Heart right ventricle (tissue), 16 donors: ENCODE results near the gene RHOV. TPM values are rescaled to one million over a fixed set of nuclear protein-coding genes. Genes with fewer than 3 reads are reported as not detected.

Source experiments
- ATAC-seq, 8 donors: fragments of 200-7000 bp; cut with Tn5 transposase; one replicate each; pipeline ENCODE4 v1.9.1; 2020; ENCODE audit warnings: mild to moderate bottlenecking in 8 of 8, moderate library complexity in 8 of 8, moderate number of reproducible peaks in 1 of 8
- DNase-seq, 2 donors: peaks; one replicate each; pipeline ENCODE4 v3.0.0-alpha.2; 2020
- H3K27ac ChIP-seq, 10 donors: fragments of 200-600 bp; sonication (generic) in 2 of 10; one replicate each; pipeline versions ENCODE4 v1.5.0 to v1.8.0; 2020 to 2022; ENCODE audit warnings: mild to moderate bottlenecking in 3 of 10
- H3K27me3 ChIP-seq, 7 donors: fragments of 200-600 bp; one replicate each; pipeline ENCODE4 v1.8.0; 2021 to 2022; ENCODE audit warnings: mild to moderate bottlenecking in 2 of 7
- H3K36me3 ChIP-seq, 9 donors: fragments of 200-600 bp; sonication (generic) in 1 of 9; one replicate each; pipeline versions ENCODE4 v1.5.0 to v1.8.0; 2020 to 2022; ENCODE audit warnings: mild to moderate bottlenecking in 2 of 9
- H3K4me1 ChIP-seq, 9 donors: fragments of 200-600 bp; sonication (generic) in 1 of 9; one replicate each; pipeline versions ENCODE4 v1.5.0 to v1.8.0; 2020 to 2022; ENCODE audit warnings: mild to moderate bottlenecking in 4 of 9
- H3K4me3 ChIP-seq, 10 donors: fragments of 200-600 bp; sonication (generic) in 2 of 10; one replicate each; pipeline versions ENCODE4 v1.5.0 to v1.8.0; 2020 to 2022; ENCODE audit warnings: mild to moderate bottlenecking in 7 of 10, moderate library complexity in 2 of 10
- H3K9me3 ChIP-seq, 11 donors: fragments of 200-600 bp in 10 of 11; sonication (generic) in 2 of 11; one replicate each; pipeline versions ENCODE4 v1.5.0 to v1.8.0; 2013 to 2022; ENCODE audit warnings: mild to moderate bottlenecking in 2 of 11, control low read depth in 1 of 11, moderate library complexity in 1 of 11
- WGBS, 2 donors: extraction: QIAGEN DNeasy Blood & Tissue Kit; methylation state at CpG; one replicate each; pipeline ENCODE4 v1.1.7; 2013; ENCODE audit warnings: inconsistent platforms in 1 of 2; 5-methylcytosine and 5-hydroxymethylcytosine counted together
- intact Hi-C, 10 donors: fragments of 100-400 bp; cut with DNase I; formaldehyde crosslinking; loops; one replicate each; pipeline versions ENCODE4 v1.11.1 to v1.14.2; 2022
- polyA plus RNA-seq, 2 donors: library from polyadenylated mRNA; stranded (reverse); fragments of 200-250 nt; gene quantifications; one replicate each; pipeline ENCODE4 v1.2.3, GENCODE V29; 2013
- total RNA-seq, 10 donors: library from RNA; stranded (reverse); fragmentation: NEBNext Ultra II Directional in 3 of 10; extraction: Animal tissue kit (Norgen Biotek cat#: 25700) in 3 of 10; gene quantifications; one replicate each; pipeline versions ENCODE4 v1.2.1 to v1.2.4, GENCODE V29; 2021 to 2023
- TF ChIP-seq, protein P1 (sequence below), 9 donors: fragments of 200-600 bp; sonication (generic) in 2 of 9; IDR thresholded peaks; one replicate each; pipeline versions ENCODE4 v1.5.0 to v1.8.0; 2021 to 2022; ENCODE audit warnings: antibody characterized with exemption in 9 of 9, mild to moderate bottlenecking in 5 of 9, moderate library complexity in 1 of 9
- donor health status: Arrhythmogenic right ventricular cardiomyopathy.
- donor health status: ischemic (EF 13 %, LVEDD 7.1; RV severe dilation, severe dysfunction).
- donor health status: healthy with polysubstance abuse.
- donor health status: DM: no; HTN: yes; CAD: no.
- donor health status: DM: no; HTN: no; CAD: no.
- donor health status: ischemic (EF 25% LVEDD 6.9; RV normal size, moderate dysfunction).
- donor health status: ischemic (EF 25% LVEDD 5.7; RV mildly dilated, moderate dysfunction).
- donor health status: healthy.
- donor health status: DM: yes; HTN: yes; CAD: no.
- donor health status: Ischemic cardiomyopathy.
- donor health status: ischemic (EF 35%, LVEDD 5.7; RV mildly dilated, moderate dysfunction).
- donor health status: nonischemic (EF 11% LVEDD 7.7; RV severe dilation, severe dysfunction).
- donor health status: DM: yes; HTN: yes; CAD: no.
- donor health status: PGD.
- donor health status: ischemic (EF 29% LVEDD 5.4; RV normal size, mild dysfunction).
- donor health status: nonischemic (EF 23%, LVEDD 6.1; RV moderate dilation, normal function).

RHOV gene
- total and polyA plus RNA-seq, 12 donors = 0.03 TPM; not detected in 11

DNA sequence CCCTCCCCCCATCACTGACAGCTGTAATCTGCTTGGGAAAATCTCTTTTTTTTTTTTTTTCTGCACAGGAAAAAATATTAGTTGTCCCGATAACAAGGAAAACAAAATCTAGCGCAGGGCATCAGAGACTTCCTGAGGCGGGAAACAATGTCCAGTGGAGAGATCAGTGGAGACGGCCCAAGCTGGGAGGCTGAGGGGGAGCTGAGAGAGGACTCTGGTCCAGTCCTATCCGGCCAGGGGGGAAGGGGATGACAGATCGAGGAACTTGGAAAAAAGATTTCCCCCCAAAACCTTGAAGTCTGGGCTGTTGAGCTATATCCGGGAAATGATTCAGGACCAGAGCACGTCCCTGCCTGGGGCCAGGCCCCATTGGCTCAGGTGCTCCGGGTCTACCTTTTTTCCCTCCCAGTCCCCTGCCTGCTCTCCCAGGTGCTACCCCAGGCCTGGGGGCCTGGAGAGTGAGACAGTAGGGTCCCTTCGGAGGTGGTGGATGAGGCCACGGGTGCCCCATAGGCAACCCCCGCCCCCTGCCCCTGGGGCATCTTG, 41.2 kb upstream of the RHOV start:
- H3K27ac ChIP-seq = peak overlapping the region; percentile 22 to 90 (median 68)
- no peaks in the 10 kb centered on the region for H3K9me3 ChIP-seq
- no peaks in the 10 kb centered on the region for H3K36me3 ChIP-seq
- H3K27me3 ChIP-seq = no peaks in the 10 kb centered on the region
- intact Hi-C loops = no loop called here
- H3K4me3 ChIP-seq = no peak overlapping the region
- DNase-seq = no peak
- peaks cover 2 to 65% (median 19%) of the 10 kb centered on the region in 9 donors for H3K4me1 ChIP-seq
- 68 to 74% methylated on average over 12 of the region's 12 CpGs for WGBS, 2 donors
- ATAC-seq = peak in 4 of 8 donors; percentile 23 to 51 (median 46)
- TF ChIP-seq, protein P1, sequence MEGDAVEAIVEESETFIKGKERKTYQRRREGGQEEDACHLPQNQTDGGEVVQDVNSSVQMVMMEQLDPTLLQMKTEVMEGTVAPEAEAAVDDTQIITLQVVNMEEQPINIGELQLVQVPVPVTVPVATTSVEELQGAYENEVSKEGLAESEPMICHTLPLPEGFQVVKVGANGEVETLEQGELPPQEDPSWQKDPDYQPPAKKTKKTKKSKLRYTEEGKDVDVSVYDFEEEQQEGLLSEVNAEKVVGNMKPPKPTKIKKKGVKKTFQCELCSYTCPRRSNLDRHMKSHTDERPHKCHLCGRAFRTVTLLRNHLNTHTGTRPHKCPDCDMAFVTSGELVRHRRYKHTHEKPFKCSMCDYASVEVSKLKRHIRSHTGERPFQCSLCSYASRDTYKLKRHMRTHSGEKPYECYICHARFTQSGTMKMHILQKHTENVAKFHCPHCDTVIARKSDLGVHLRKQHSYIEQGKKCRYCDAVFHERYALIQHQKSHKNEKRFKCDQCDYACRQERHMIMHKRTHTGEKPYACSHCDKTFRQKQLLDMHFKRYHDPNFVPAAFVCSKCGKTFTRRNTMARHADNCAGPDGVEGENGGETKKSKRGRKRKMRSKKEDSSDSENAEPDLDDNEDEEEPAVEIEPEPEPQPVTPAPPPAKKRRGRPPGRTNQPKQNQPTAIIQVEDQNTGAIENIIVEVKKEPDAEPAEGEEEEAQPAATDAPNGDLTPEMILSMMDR (IDR thresholded peaks at IDR 0.05) = no peak

DNA sequence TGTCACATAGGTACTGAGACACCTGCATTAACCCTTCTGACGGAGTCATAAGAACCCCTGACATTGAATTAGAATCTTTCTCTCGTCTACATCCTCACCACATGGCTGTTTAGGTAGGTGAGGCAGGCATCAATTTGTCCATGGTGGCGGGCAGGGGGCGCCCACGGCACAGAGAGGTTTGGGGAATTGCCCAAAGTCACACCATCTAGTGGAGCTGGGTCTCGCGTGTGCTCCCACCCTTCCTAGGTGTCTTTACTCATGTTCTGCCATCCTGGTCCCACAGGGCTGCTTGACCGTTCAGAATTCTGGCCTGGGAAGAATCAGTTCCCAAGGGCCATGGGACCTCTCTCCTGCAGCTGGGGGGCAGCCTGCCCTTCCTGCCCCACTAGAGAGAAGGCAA, 40.5 kb upstream of the RHOV start:
- Histone ChIP-seq H3K4me3 (no peak overlapping the region), H3K27me3 (no peaks in the 10 kb centered on the region), H3K36me3 (no peaks in the 10 kb centered on the region), H3K27ac (peak overlapping the region; percentile 3 to 90 (median 68)), H3K4me1 (peaks cover 4 to 72% (median 26%) of the 10 kb centered on the region in 9 donors), H3K9me3 (no peaks in the 10 kb centered on the region)
- DNase-seq (no peak), ATAC-seq (no peak)
- TF ChIP-seq, protein P1 (IDR thresholded peaks at IDR 0.05) = no peak
- WGBS, 2 donors = 84 to 86% methylated on average over 8 of the region's 8 CpGs
- intact Hi-C loops = no loop called here

DNA sequence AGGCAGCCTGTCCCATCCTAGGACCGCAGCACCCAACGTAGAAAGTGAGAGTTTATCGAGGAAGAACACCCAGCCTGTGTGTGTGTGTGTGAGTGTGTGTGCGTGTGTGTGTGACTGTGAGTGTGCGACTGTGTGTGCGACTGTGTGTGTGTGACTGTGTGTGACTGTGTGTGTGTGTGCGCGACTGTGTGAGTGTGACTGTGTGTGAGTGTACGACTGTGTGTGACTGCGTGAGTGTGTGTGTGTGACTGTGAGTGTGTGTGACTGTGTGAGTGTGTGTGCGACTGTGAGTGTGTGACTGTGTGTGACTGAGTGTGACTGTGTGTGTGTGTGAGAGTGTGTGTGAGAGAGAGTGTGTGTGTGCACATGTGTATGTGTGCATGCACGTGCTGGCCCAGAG, 40.0 kb upstream of the RHOV start:
- 94 to 96% methylated on average over 12 of the region's 12 CpGs for WGBS, 2 donors
- peak overlapping the region in 3 of 10 donors; percentile 4 to 88 (median 83) for H3K27ac ChIP-seq
- ATAC-seq (no peak), DNase-seq (no peak)
- H3K4me1 ChIP-seq = peaks cover 4 to 73% (median 27%) of the 10 kb centered on the region in 9 donors
- no peaks in the 10 kb centered on the region for H3K36me3 ChIP-seq
- TF ChIP-seq, protein P1 (IDR thresholded peaks at IDR 0.05) = no peak
- no peaks in the 10 kb centered on the region for H3K27me3 ChIP-seq
- H3K9me3 ChIP-seq = no peaks in the 10 kb centered on the region
- intact Hi-C loops = no loop called here
- H3K4me3 ChIP-seq = no peak overlapping the region

DNA sequence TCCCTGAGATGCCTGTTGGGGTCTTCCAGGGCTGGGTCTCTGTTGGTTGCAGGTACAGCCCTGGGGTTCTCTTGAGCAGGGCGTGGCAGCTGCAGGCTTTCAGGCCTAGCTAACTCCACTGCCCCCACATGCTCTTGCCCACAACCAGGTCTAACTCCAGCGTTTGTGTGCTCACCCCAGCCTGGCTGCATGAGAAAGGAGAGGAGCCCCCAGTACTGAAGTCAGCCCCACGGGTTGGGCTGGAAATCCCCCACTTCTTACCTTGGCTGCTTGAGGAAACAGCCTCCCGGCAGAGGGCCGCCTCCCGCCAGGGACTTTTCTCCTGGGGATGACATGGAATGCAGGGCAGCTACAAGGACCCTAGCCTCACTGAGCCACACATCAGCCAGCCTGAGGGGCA, 38.4 kb upstream of the RHOV start:
- H3K9me3 ChIP-seq = no peaks in the 10 kb centered on the region
- intact Hi-C loops = no loop called here
- peaks cover 3 to 77% (median 31%) of the 10 kb centered on the region in 9 donors for H3K4me1 ChIP-seq
- H3K4me3 ChIP-seq = no peak overlapping the region
- peak overlapping the region in 2 of 10 donors; percentile 10 to 21 for H3K27ac ChIP-seq
- no peaks in the 10 kb centered on the region for H3K27me3 ChIP-seq
- TF ChIP-seq, protein P1 (IDR thresholded peaks at IDR 0.05) = no peak
- DNase-seq (no peak), ATAC-seq (no peak)
- WGBS, 2 donors = 71 to 73% methylated on average over 5 to 6 of the region's 6 CpGs
- H3K36me3 ChIP-seq = no peaks in the 10 kb centered on the region
